GM12878 (cell line): ENCODE results near the gene TSPAN7. TPM values are rescaled to one million over a fixed set of nuclear protein-coding genes. Genes with fewer than 3 reads are reported as not detected.

Source experiments
- ATAC-seq: fragments of 200-7000 bp; cut with Tn5 transposase; 3 replicates; pipeline ENCODE4 v1.9.1; 2020; ENCODE audit warnings: mild to moderate bottlenecking, moderate library complexity
- BruUV-seq: library from RNA; stranded (reverse); fragments of 400-500 nt; replicated peaks from 2 replicates; lab custom pipeline; 2021; lab: Mats Ljungman, UMichigan
- CTCF ChIA-PET: fragments of 300-600 bp; sonication (Branson Sonifier 250); formaldehyde crosslinking; extraction: SDS; loops from one replicate; lab custom pipeline; 2021; ENCODE audit warnings: inconsistent platforms; lab: Yijun Ruan, JAX
- POLR2A ChIA-PET: fragments of 350-600 bp; formaldehyde crosslinking; extraction: SDS; loops from one replicate; lab custom pipeline; 2021; ENCODE audit warnings: inconsistent platforms; lab: Charles Lee
- RAD21 ChIA-PET: fragments of 300-600 bp; sonication (Branson Sonifier 250); formaldehyde crosslinking; loops from one replicate; lab custom pipeline; 2023; ENCODE audit warnings: antibody characterized with exemption; ENCODE audit not compliant: unreplicated experiment; lab: Charles Lee
- SMC1A ChIA-PET: fragments of 300-600 bp; sonication (Branson Sonifier 250); formaldehyde crosslinking; loops from one replicate; lab custom pipeline; 2023; ENCODE audit not compliant: unreplicated experiment, uncharacterized antibody; lab: Charles Lee
- DNase-seq: peaks from one replicate; pipeline ENCODE4 v3.0.0-alpha.2; 2011; ENCODE audit warnings: low read depth, low spot score
- FAIRE-seq: peaks from 3 replicates; lab custom pipeline; 2011; peaks lifted over from hg19 to GRCh38; lab: Jason Lieb, UNC
- H2AFZ ChIP-seq: 2 replicates; pipeline ENCODE4 v1.6.0; 2011; ENCODE audit warnings: low read depth, low read length, control low read depth; ENCODE audit not compliant: control insufficient read depth
- H3K27ac ChIP-seq: 2 replicates; pipeline ENCODE4 v1.5.1; 2011; ENCODE audit warnings: control low read depth; ENCODE audit not compliant: control insufficient read depth, insufficient read depth
- H3K27me3 ChIP-seq, 2 experiments: replicated peaks in 1 of 2; 2 replicates each; pipeline versions ENCODE4 v1.6.0 to v1.6.1; 2011; ENCODE audit warnings: low read length in 1 of 2; ENCODE audit not compliant: control insufficient read depth in 2 of 2, insufficient read depth in 2 of 2
- H3K36me3 ChIP-seq, 2 experiments: 2 replicates each; pipeline ENCODE4 v1.5.1; 2011; ENCODE audit warnings: low read length in 1 of 2; ENCODE audit not compliant: control insufficient read depth in 2 of 2, insufficient read depth in 2 of 2
- H3K4me1 ChIP-seq: 2 replicates; pipeline ENCODE4 v1.6.1; 2011; ENCODE audit warnings: mild to moderate bottlenecking, low read length, moderate library complexity, mixed read lengths; ENCODE audit not compliant: control insufficient read depth, insufficient read depth
- H3K4me2 ChIP-seq: 2 replicates; pipeline ENCODE4 v1.6.0; 2011; ENCODE audit warnings: control low read depth; ENCODE audit not compliant: control insufficient read depth, insufficient read depth
- H3K4me3 ChIP-seq: fragments of 200-600 bp; sonication (generic); 2 replicates; pipeline ENCODE4 v1.5.1; 2016
- H3K79me2 ChIP-seq: 2 replicates; pipeline ENCODE4 v1.6.0; 2011; ENCODE audit warnings: low read length; ENCODE audit not compliant: control insufficient read depth, insufficient read depth
- H3K9ac ChIP-seq: 2 replicates; pipeline ENCODE4 v1.8.0; 2011; ENCODE audit warnings: low read length, control low read depth, mixed read lengths; ENCODE audit not compliant: control insufficient read depth, insufficient read depth
- H3K9me3 ChIP-seq: replicated peaks from 3 replicates; pipeline ENCODE4 v1.5.1; 2011; ENCODE audit warnings: mild to moderate bottlenecking, low read length; ENCODE audit not compliant: control insufficient read depth, insufficient read depth
- H4K20me1 ChIP-seq: 2 replicates; pipeline ENCODE4 v1.6.0; 2011; ENCODE audit not compliant: control insufficient read depth, insufficient read depth
- BCL3 ChIP-seq: IDR thresholded peaks from 2 replicates; pipeline ENCODE4 v1.6.1; 2011; ENCODE audit warnings: borderline replicate concordance, low read depth, mild to moderate bottlenecking, moderate library complexity, low read length; ENCODE audit not compliant: insufficient read depth, poor library complexity, severe bottlenecking
- CHD1 ChIP-seq: IDR thresholded peaks from 2 replicates; pipeline ENCODE4 v1.6.1; 2012; ENCODE audit warnings: low read depth, low read length, improper control_type of control experiment
- E2F8 ChIP-seq: fragments of 450-650 bp; IDR thresholded peaks from 2 replicates; pipeline ENCODE4 v1.6.1; 2018; ENCODE audit warnings: mild to moderate bottlenecking, low read depth, moderate library complexity; ENCODE audit not compliant: partially characterized antibody
- EED ChIP-seq: sonication (generic); IDR thresholded peaks from 2 replicates; pipeline ENCODE4 v1.6.1; 2016; ENCODE audit warnings: antibody characterized with exemption, low read depth
- EP300 ChIP-seq, 2 experiments: fragments of 150-350 bp in 1 of 2; IDR thresholded peaks; 2 replicates each; pipeline ENCODE4 v1.6.1; 2011 to 2012; ENCODE audit warnings: low read depth in 2 of 2, low read length in 2 of 2, borderline replicate concordance in 1 of 2, improper control_type of control experiment in 1 of 2, inconsistent platforms in 1 of 2; ENCODE audit not compliant: control insufficient read depth in 1 of 2
- EZH2 ChIP-seq: IDR thresholded peaks from 2 replicates; pipeline ENCODE4 v1.6.1; 2012; ENCODE audit warnings: low read depth, mild to moderate bottlenecking, control low read depth, inconsistent platforms, low read length, borderline replicate concordance; ENCODE audit not compliant: control insufficient read depth
- IRF4 ChIP-seq: IDR thresholded peaks from 2 replicates; pipeline ENCODE4 v1.6.1; 2011; ENCODE audit warnings: low read depth, low read length
- MEF2A ChIP-seq: IDR thresholded peaks from 2 replicates; pipeline ENCODE4 v1.6.1; 2011; ENCODE audit warnings: low read depth, mild to moderate bottlenecking, low read length, moderate library complexity; ENCODE audit not compliant: insufficient read depth
- PKNOX1 ChIP-seq: fragments of 450-650 bp; IDR thresholded peaks from 2 replicates; pipeline ENCODE4 v1.6.1; 2016; ENCODE audit warnings: mild to moderate bottlenecking
- POLR2AphosphoS2 ChIP-seq: IDR thresholded peaks from 2 replicates; pipeline ENCODE4 v1.6.1; 2011; ENCODE audit warnings: low read depth, mild to moderate bottlenecking, low read length, improper control_type of control experiment, moderate library complexity
- SUPT20H ChIP-seq: IDR thresholded peaks from 2 replicates; pipeline ENCODE4 v1.6.1; 2011; ENCODE audit warnings: low read depth, mild to moderate bottlenecking, low read length, moderate library complexity, borderline replicate concordance; ENCODE audit not compliant: control insufficient read depth
- TCF12 ChIP-seq: IDR thresholded peaks from 2 replicates; pipeline ENCODE4 v1.6.1; 2011; ENCODE audit warnings: low read depth, mild to moderate bottlenecking, low read length
- USF1 ChIP-seq: IDR thresholded peaks from 2 replicates; pipeline ENCODE4 v1.6.1; 2011; ENCODE audit warnings: borderline replicate concordance, low read depth, mild to moderate bottlenecking, moderate library complexity, mixed read lengths, low read length; ENCODE audit not compliant: insufficient read depth; ENCODE audit errors: extremely low read length
- ZBTB33 ChIP-seq: fragments of 450-650 bp; IDR thresholded peaks from 2 replicates; pipeline ENCODE4 v1.6.1; 2017; ENCODE audit warnings: mild to moderate bottlenecking
- ZNF622 ChIP-seq: fragments of 450-650 bp; IDR thresholded peaks from 2 replicates; pipeline ENCODE4 v1.6.1; 2017; ENCODE audit warnings: mild to moderate bottlenecking, inconsistent platforms
- WGBS: methylation state at CpG from one replicate; pipeline ENCODE4 v1.1.6; 2016; ENCODE audit warnings: low lambda C conversion rate; ENCODE audit not compliant: insufficient replicate concordance, insufficient coverage; ENCODE audit errors: missing lambda C conversion rate; 5-methylcytosine and 5-hydroxymethylcytosine counted together
- in situ Hi-C: fragments of 300-500 bp; cut with MboI; formaldehyde crosslinking; loops from 9 replicates; pipeline ENCODE4 v1.14.3; 2018; ENCODE audit warnings: mixed read lengths
- intact Hi-C: fragments of 100-400 bp; cut with micrococcal nuclease; formaldehyde crosslinking; loops from one replicate; pipeline ENCODE4 v1.14.2; 2022; ENCODE audit not compliant: unreplicated experiment
- polyA plus RNA-seq, 11 experiments: library from polyadenylated mRNA; depleted of rRNA in 4 of 11; unstranded in 6 of 11; stranded (reverse) in 5 of 11; fragments of >200 nt; fragmentation: Nextera tagmentation in 4 of 11; fragmentation: Illumina TruSeq in 1 of 11; extraction: Ambion mirVana in 4 of 11; extraction: Trizol in 1 of 11; gene quantifications; 1 replicate in 1 of 11; 2 replicates in 10 of 11; pipeline versions ENCODE4 v1.2.1 to v1.2.3, GENCODE V29; 2011 to 2016; ENCODE audit warnings: inconsistent platforms in 2 of 11, missing spikeins in 2 of 11, low read depth in 1 of 11
- total RNA-seq, 4 experiments: library from RNA; depleted of rRNA in 3 of 4; stranded (reverse); fragments of >200 nt in 3 of 4; fragmentation: Illumina TruSeq in 1 of 4; extraction: Trizol in 1 of 4; gene quantifications; 2 replicates each; pipeline versions ENCODE4 v1.2.1 to v1.2.3, GENCODE V29; 2013 to 2021

The TSPAN7 gene
- total and polyA plus RNA-seq, 10 of the 15 experiments (the other 5 are each of a cell fraction or from before 2014, with no cell fraction given), result 0.04 to 0.77 (median 0.14) TPM; not detected in 4

- Histone ChIP-seq H3K4me1 (no peaks in the 10 kb centered on the region), H3K9me3 (no peaks in the 10 kb centered on the region), H3K4me2 (no peak overlapping the region), H3K27me3 (no peaks in the 10 kb centered on the region), H3K27ac (no peak overlapping the region), H2AFZ (no peak overlapping the region), H3K4me3 (no peak overlapping the region), H3K79me2 (no peaks in the 10 kb centered on the region), H3K9ac (no peak overlapping the region), H3K36me3 (no peaks in the 10 kb centered on the region), H4K20me1 (no peaks in the 10 kb centered on the region)
- FAIRE-seq, result no peak
- ATAC-seq, result no peak
- ChIA-PET RAD21 (no interaction called here), POLR2A (no interaction called here), SMC1A (interaction anchor here (1.0 to 3.6 kb wide), 5 partner anchors 10 to 38 kb away, joined by 4 to 18 read pairs (median 7); no protein-coding TSS in a partner anchor), CTCF (interaction anchor here (0.9 to 3.8 kb wide), 6 partner anchors 11 to 357 kb away, joined by 3 to 22 read pairs (median 8); no protein-coding TSS in a partner anchor)
- TF ChIP-seq EZH2 (no peak), CHD1 (no peak), BCL3 (no peak), MEF2A (no peak), EED (no peak), EP300 (IDR thresholded peaks at IDR 0.05; ENCODE audit: borderline replicate concordance in 1 of 2, control insufficient read depth in 1 of 2, low read depth in 2 of 2, low read length in 2 of 2) (no peak), USF1 (no peak), IRF4 (no peak), ZBTB33 (no peak), ZNF622 (no peak), E2F8 (no peak), PKNOX1 (no peak), SUPT20H (no peak), POLR2AphosphoS2 (no peak), TCF12 (no peak)
- whole genome bisulfite sequencing, result 17% methylated on average over 4 of the region's 4 CpGs
- in situ Hi-C loops (no loop called here), intact Hi-C loops (no loop called here)
- DNase-seq, result no peak
- BruUV-seq, result no TSS peak
These were observed 65.0 kb downstream of the TSPAN7 start for GRCh38 chrX:38626296-38626695.
